Loucy (cell line): ENCODE data around the gene NFASC.

Experiments
- EZH2phosphoT487 ChIP-seq: fragments of 200-600 bp; IDR thresholded peaks from 2 replicates; pipeline ENCODE4 v1.6.1; 2018; ENCODE audit warnings: antibody characterized with exemption, mild to moderate bottlenecking, moderate library complexity, borderline replicate concordance
- TF ChIP-seq, protein P1 (sequence below): fragments of 200-600 bp; sonication (generic); conservative IDR thresholded peaks from 2 replicates; pipeline ENCODE4 v1.5.1; 2014; ENCODE audit warnings: mild to moderate bottlenecking, antibody characterized with exemption, low read length

DNA sequence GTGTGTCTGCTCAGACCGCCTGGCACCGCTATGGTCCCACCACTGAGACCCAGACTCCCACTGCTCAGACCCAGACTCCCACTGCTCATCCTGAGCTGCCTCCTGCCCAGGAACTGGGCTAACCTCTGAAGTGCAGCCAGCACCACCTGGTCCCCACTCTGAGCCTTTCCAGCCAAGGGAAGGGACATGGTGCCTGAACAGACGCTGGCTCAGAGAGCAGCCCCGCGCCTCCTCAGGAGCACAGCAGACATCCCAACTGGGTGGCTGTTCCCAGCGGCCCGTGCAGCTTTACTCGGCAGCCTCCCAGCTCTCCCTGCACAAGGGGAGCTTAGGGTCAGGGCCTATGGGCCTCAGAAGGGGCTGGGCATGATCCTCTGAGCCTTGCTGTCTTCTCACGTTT is 144.6 kb downstream of the NFASC start:
- TF ChIP-seq, protein P1, sequence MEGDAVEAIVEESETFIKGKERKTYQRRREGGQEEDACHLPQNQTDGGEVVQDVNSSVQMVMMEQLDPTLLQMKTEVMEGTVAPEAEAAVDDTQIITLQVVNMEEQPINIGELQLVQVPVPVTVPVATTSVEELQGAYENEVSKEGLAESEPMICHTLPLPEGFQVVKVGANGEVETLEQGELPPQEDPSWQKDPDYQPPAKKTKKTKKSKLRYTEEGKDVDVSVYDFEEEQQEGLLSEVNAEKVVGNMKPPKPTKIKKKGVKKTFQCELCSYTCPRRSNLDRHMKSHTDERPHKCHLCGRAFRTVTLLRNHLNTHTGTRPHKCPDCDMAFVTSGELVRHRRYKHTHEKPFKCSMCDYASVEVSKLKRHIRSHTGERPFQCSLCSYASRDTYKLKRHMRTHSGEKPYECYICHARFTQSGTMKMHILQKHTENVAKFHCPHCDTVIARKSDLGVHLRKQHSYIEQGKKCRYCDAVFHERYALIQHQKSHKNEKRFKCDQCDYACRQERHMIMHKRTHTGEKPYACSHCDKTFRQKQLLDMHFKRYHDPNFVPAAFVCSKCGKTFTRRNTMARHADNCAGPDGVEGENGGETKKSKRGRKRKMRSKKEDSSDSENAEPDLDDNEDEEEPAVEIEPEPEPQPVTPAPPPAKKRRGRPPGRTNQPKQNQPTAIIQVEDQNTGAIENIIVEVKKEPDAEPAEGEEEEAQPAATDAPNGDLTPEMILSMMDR = no peak
- TF ChIP-seq EZH2phosphoT487 = no peak
